ENCODE results near the gene ERLEC1. TPM values are rescaled to one million over a fixed set of nuclear protein-coding genes. Genes with fewer than 3 reads are reported as not detected.

The ERLEC1 gene, protein sequence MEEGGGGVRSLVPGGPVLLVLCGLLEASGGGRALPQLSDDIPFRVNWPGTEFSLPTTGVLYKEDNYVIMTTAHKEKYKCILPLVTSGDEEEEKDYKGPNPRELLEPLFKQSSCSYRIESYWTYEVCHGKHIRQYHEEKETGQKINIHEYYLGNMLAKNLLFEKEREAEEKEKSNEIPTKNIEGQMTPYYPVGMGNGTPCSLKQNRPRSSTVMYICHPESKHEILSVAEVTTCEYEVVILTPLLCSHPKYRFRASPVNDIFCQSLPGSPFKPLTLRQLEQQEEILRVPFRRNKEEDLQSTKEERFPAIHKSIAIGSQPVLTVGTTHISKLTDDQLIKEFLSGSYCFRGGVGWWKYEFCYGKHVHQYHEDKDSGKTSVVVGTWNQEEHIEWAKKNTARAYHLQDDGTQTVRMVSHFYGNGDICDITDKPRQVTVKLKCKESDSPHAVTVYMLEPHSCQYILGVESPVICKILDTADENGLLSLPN
- total RNA-seq, result 130 and 174 TPM in 2 replicates

DNA sequence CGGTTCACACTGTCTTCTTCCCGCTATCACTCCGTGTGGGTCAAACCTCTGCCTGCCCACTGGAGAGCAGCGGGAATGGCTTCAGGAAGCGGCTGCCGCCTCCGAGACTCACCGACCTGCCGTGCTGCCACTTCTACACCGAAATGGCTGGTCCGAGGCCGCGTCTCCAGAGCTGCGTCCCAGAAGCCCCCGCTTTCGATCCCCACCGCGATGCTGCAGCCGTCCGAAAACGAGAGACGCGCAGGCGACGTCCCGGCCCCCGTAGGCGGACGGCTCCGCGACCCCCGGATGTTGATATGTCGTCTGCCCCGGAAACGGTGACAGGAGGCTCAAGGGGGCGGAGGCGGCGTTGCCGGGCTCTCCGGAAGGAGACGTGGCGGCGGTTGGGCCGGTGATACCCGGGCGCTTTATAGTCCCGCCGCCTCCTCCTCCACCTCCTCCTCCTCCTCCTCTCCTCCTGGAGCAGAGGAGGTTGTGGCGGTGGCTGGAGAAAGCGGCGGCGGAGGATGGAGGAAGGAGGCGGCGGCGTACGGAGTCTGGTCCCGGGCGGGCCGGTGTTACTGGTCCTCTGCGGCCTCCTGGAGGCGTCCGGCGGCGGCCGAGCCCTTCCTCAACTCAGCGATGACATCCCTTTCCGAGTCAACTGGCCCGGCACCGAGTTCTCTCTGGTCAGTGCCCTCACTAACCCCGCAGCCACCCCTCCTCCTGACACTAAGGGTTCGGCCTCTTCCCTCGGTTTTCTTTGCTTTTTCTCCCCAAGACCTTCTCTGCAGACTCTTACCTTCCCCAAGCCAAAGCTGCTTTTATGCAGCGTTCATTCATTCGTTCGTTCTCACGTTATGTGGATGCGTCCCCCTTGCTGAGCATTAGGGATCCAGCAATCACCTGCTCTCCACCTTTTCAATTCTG, at the start of gene ERLEC1, which contains the start of gene ASB3:
Gene ERLEC1, plus strand, starts transcription at position 340 of the 909 bp plus-strand sequence. Its CDS starts 167 bp downstream, at position 507.
Gene ASB3, minus strand, starts transcription at position 249 of the 909 bp plus-strand sequence. CDS start 21,381 bp downstream, outside the sequence.

DNA sequence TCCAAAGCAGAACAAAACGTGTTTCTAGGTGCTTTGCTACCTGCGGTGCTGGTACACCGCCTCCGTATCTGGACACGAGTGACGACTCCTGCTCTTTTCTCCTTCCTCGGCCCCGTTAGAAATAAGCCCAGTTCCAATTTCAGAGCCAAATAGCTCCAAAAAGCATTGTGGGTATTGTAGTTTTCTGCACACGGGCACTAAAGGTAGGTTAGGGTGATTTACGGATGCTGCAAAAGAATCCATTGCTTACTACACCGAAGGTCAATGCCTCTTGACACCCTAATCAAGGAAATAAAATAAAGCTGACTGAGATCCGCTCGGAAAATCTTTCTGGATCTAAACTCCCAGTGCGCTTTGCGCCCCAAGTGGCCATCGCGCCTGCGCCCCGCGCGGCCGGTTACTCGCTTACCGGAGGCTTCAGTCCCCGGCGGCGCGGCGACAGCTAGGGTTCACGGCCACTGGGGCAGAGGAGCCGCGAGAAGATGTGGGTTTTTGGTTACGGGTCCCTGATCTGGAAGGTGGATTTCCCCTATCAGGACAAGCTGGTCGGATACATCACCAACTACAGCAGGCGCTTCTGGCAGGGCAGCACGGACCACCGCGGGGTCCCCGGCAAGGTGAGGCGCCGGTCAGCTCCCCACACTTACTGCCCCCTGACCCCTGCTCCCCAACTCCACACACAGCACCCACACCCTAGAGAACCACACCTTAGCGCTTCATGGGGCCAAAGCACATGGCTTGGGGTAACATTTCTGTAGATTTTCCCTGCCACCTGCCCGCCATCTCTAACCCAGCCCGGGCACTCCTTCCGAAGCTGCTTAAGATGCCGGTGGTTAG, 19.2 kb upstream of the ERLEC1 start, which contains the start of gene CHAC2:
Gene CHAC2, plus strand, starts transcription at position 400 of the 837 bp plus-strand sequence. Its CDS starts 83 bp downstream, at position 483.

DNA sequence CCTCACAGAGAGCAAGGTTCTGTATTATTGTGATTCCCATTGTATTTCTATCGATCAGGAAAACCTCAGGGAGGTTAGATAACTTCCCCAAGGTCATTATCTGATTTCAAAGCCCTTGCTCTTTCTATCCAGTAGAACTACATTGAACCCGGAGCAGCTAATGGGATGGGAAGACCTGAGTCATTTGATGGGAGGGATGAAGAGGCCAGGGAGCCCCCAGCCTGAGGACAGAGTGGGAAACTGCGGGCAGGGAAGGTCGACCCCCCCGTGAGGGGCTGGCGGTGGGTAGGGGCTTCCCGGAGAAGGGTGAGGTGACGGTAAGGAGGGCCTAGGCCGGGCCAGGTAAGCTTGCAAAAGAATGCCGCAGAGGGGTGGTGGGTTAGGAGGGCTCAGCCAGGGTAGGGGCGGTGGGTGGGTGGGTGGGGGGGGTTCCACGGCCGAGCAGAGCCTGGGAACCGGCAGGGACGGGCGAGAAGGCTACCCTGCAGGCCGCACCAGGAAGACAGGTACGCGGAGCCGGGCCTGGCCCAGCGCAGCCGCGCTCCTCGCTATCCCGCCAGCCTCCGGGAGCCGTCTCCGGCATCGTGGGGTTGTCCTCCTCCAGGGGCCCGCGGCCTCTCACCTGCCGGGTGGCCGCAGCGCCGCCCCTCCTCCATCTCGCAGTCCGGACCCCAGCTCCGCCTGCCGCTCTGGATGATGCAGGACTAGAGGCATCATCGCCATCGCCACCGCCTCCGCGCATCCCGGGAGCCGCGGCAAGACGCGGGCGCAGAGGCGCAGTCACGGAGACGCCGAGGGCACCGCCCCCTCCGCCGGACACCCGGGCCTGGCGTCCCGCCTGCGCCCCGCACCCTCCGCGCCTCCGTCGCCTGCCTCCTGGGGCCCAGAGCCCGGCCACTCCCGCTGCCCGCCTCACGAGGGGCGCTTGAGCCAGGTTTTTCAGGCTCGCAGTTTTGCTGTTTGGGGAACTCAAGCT, 72.7 kb downstream of the ERLEC1 start, which contains the start of gene GPR75:
Gene GPR75, minus strand, starts transcription at position 762 of the 976 bp plus-strand sequence. CDS start 5,211 bp downstream, outside the sequence.

Other genes starting within 250 kb of the ERLEC1 start
- gene CHAC2, start 19.2 kb upstream of the ERLEC1 start, total RNA-seq, result 0.78 and 1.1 TPM in 2 replicates
- 21.5 and 32.5 TPM in 2 replicates for gene ASB3, start 91 bp upstream of the ERLEC1 start, total RNA-seq
- gene GPR75, start 72.9 kb downstream of the ERLEC1 start, total RNA-seq, result 1.5 and 2.4 TPM in 2 replicates
- gene PSME4, start 183.9 kb downstream of the ERLEC1 start, total RNA-seq, result 34.5 and 35.8 TPM in 2 replicates

All from smooth muscle cell of the pulmonary artery (primary cell).